Trophoblast cell (in vitro differentiated cells and primary cell): Measurements from ENCODE around the gene CCL11. TPM values are rescaled to one million over a fixed set of nuclear protein-coding genes. Genes with fewer than 3 reads are reported as not detected.

Experiments used
- DNase-seq, 2 donors: peaks; one replicate each; pipeline ENCODE4 v3.0.0-alpha.2; 2016
- H2AFZ ChIP-seq: 2 replicates; pipeline ENCODE4 v1.6.1; 2013; ENCODE audit warnings: low read length, moderate library complexity, mild to moderate bottlenecking; ENCODE audit not compliant: insufficient read depth, poor library complexity
- H2AK5ac ChIP-seq: 2 replicates; pipeline ENCODE4 v1.6.1; 2013; ENCODE audit warnings: mild to moderate bottlenecking, low read length
- H2BK120ac ChIP-seq: 2 replicates; pipeline ENCODE4 v1.6.1; 2013; ENCODE audit warnings: low read length, mild to moderate bottlenecking, moderate library complexity; ENCODE audit not compliant: insufficient read depth, poor library complexity
- H2BK12ac ChIP-seq: 2 replicates; pipeline ENCODE4 v1.6.1; 2013; ENCODE audit warnings: mild to moderate bottlenecking, low read length, moderate library complexity
- H2BK5ac ChIP-seq: 2 replicates; pipeline ENCODE4 v1.6.1; 2013; ENCODE audit warnings: low read length, low read depth, moderate library complexity, mild to moderate bottlenecking; ENCODE audit not compliant: poor library complexity
- H3K14ac ChIP-seq: 2 replicates; pipeline ENCODE4 v1.6.1; 2013; ENCODE audit warnings: mild to moderate bottlenecking, low read length
- H3K18ac ChIP-seq: 2 replicates; pipeline ENCODE4 v1.6.1; 2013; ENCODE audit warnings: mild to moderate bottlenecking, low read length
- H3K23ac ChIP-seq: 2 replicates; pipeline ENCODE4 v1.6.1; 2013; ENCODE audit warnings: low read length
- H3K27ac ChIP-seq: 2 replicates; pipeline ENCODE4 v1.5.1; 2013; ENCODE audit warnings: low read depth, mild to moderate bottlenecking, inconsistent platforms, low read length, moderate library complexity
- H3K27me3 ChIP-seq: 2 replicates; pipeline ENCODE4 v1.6.1; 2013; ENCODE audit warnings: inconsistent platforms, mild to moderate bottlenecking, low read length, moderate library complexity; ENCODE audit not compliant: insufficient read depth
- H3K36me3 ChIP-seq, 2 experiments: 1 replicate in 1 of 2; 2 replicates in 1 of 2; pipeline ENCODE4 v1.6.1; 2013; ENCODE audit warnings: low read length in 2 of 2, mild to moderate bottlenecking in 2 of 2, moderate library complexity in 1 of 2; ENCODE audit not compliant: insufficient read depth in 2 of 2, control insufficient read depth in 1 of 2
- H3K4ac ChIP-seq: 2 replicates; pipeline ENCODE4 v1.6.1; 2013; ENCODE audit warnings: low read depth, mild to moderate bottlenecking, low read length, moderate library complexity
- H3K4me1 ChIP-seq, 2 experiments: 1 replicate in 1 of 2; 2 replicates in 1 of 2; pipeline ENCODE4 v1.6.1; 2013; ENCODE audit warnings: low read length in 2 of 2, mild to moderate bottlenecking in 2 of 2, moderate library complexity in 1 of 2; ENCODE audit not compliant: insufficient read depth in 2 of 2, control insufficient read depth in 1 of 2
- H3K4me2 ChIP-seq: 2 replicates; pipeline ENCODE4 v1.6.1; 2013; ENCODE audit warnings: inconsistent platforms, mild to moderate bottlenecking, low read length, moderate library complexity
- H3K4me3 ChIP-seq: 2 replicates; pipeline ENCODE4 v1.5.1; 2013; ENCODE audit warnings: mild to moderate bottlenecking, low read depth, low read length, inconsistent platforms
- H3K79me1 ChIP-seq: one replicate; pipeline ENCODE4 v1.6.1; 2013; ENCODE audit warnings: low read length
- H3K79me2 ChIP-seq: 2 replicates; pipeline ENCODE4 v1.6.1; 2013; ENCODE audit warnings: low read length, mild to moderate bottlenecking; ENCODE audit not compliant: control insufficient read depth, insufficient read depth, poor library complexity
- H3K9ac ChIP-seq: 2 replicates; pipeline ENCODE4 v1.6.1; 2013; ENCODE audit warnings: mild to moderate bottlenecking, low read length
- H3K9me3 ChIP-seq: 2 replicates; pipeline ENCODE4 v1.6.1; 2013; ENCODE audit warnings: low read depth, mild to moderate bottlenecking, control low read depth, inconsistent platforms, low read length; ENCODE audit not compliant: insufficient read depth
- H4K12ac ChIP-seq: 2 replicates; pipeline ENCODE4 v1.6.1; 2013; ENCODE audit warnings: low read depth, mild to moderate bottlenecking, low read length, moderate library complexity
- H4K8ac ChIP-seq: 2 replicates; pipeline ENCODE4 v1.6.1; 2013; ENCODE audit warnings: low read depth, mild to moderate bottlenecking, low read length, moderate library complexity
- H4K91ac ChIP-seq: one replicate; pipeline ENCODE4 v1.6.1; 2013; ENCODE audit warnings: low read depth, mild to moderate bottlenecking, low read length, moderate library complexity
- WGBS: extraction: QIAGEN DNeasy Blood & Tissue Kit; methylation state at CpG from one replicate; pipeline ENCODE4 v1.1.7; 2013; ENCODE audit warnings: missing lambda C conversion rate; ENCODE audit not compliant: insufficient read length, insufficient coverage; ENCODE audit errors: extremely low coverage; 5-methylcytosine and 5-hydroxymethylcytosine counted together
- polyA plus RNA-seq: library from polyadenylated mRNA; stranded (reverse); fragments of 200-250 nt; gene quantifications from 2 replicates; pipeline ENCODE4 v1.2.3, GENCODE V29; 2013

The CCL11 gene
- not detected in 2 replicates for polyA plus RNA-seq

- H2AFZ ChIP-seq, result no peak within 1 kb of the TSS
- H4K12ac ChIP-seq, result no peak within 1 kb of the TSS
- H3K79me1 ChIP-seq, result no peaks in the 10 kb centered on the region
These were observed at the start of gene CCL11 for GRCh38 chr17:34285286-34285792. Gene CCL11, plus strand, starts transcription at chr17:34285742. Its CDS starts 67 bp downstream, at chr17:34285809.

DNA sequence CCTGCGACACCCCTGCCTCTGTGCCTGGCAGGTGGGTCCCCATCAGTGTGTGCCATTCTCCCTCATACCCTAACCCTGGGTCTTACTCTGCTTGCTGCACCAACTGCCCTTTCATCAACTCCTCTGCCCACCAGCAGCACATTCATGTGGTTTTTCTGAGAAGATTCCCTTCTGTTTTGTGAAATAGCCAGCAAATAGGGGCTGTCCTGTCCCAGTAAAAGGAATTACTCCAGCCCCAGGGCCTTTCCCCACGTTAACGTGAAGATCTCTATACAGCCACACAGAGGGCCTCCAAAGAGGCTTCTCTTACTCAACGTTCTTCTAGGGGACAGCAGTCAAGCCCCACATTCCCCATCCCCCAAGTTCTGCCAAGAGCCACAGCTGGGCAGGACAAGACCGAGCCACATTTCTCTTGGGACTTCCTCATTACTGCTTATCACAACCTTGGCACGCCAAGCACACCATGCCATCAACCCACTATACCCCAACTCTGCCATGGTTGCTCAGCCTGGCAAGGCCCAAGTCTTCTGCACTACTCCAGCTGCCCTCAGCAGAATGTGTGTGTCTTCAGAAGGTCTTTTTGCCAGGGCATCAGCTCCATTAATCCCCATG lies 49.2 kb upstream of the CCL11 start:
- no peak overlapping the region for H2AK5ac ChIP-seq
- H4K91ac ChIP-seq, result peak overlapping the region; percentile 2
- no peak overlapping the region for H2BK120ac ChIP-seq
- no peaks in the 10 kb centered on the region for H3K27me3 ChIP-seq
- no peak for DNase-seq
- H3K79me2 ChIP-seq, result no peaks in the 10 kb centered on the region
- no peak overlapping the region for H3K4me3 ChIP-seq
- no peak overlapping the region for H3K27ac ChIP-seq
- H3K79me1 ChIP-seq, result no peaks in the 10 kb centered on the region
- no peak overlapping the region for H4K12ac ChIP-seq
- no peak overlapping the region for H2BK5ac ChIP-seq
- H4K8ac ChIP-seq, result no peak overlapping the region
- H3K4me2 ChIP-seq, result no peak overlapping the region
- H3K4me1 ChIP-seq, result peaks cover 0 to 5% of the 10 kb centered on the region in 2 experiments
- H3K4ac ChIP-seq, result no peak overlapping the region
- H2BK12ac ChIP-seq, result no peak overlapping the region
- WGBS, result no CpG with 5 or more reads among the region's 6 CpGs
- no peak overlapping the region for H3K14ac ChIP-seq
- no peaks in the 10 kb centered on the region for H3K9me3 ChIP-seq
- no peak overlapping the region for H3K18ac ChIP-seq
- no peaks in the 10 kb centered on the region for H3K36me3 ChIP-seq
- no peak overlapping the region for H3K23ac ChIP-seq
- no peak overlapping the region for H2AFZ ChIP-seq
- no peak overlapping the region for H3K9ac ChIP-seq

More at GRCh38 chr17:34285286-34285792, at the start of gene CCL11:
- H4K91ac ChIP-seq, result no peak within 1 kb of the TSS
- H3K9me3 ChIP-seq, result peaks cover 2% of the 10 kb centered on the region
- no peak within 1 kb of the TSS for H2BK5ac ChIP-seq
- H3K14ac ChIP-seq, result no peak within 1 kb of the TSS
- H3K4me3 ChIP-seq, result no peak within 1 kb of the TSS
- DNase-seq, result no peak
- no peaks in the 10 kb centered on the region for H3K79me2 ChIP-seq
- no peak within 1 kb of the TSS for H3K9ac ChIP-seq
- H3K4ac ChIP-seq, result no peak within 1 kb of the TSS
- no peak within 1 kb of the TSS for H2AK5ac ChIP-seq
- no peak within 1 kb of the TSS for H2BK12ac ChIP-seq
- no CpG with 5 or more reads among the region's 4 CpGs for WGBS
- no peaks in the 10 kb centered on the region for H3K36me3 ChIP-seq
- H3K18ac ChIP-seq, result no peak within 1 kb of the TSS
- H3K27ac ChIP-seq, result no peak within 1 kb of the TSS
- H3K4me1 ChIP-seq, result no peaks in the 10 kb centered on the region
- no peak within 1 kb of the TSS for H2BK120ac ChIP-seq
- H3K27me3 ChIP-seq, result no peaks in the 10 kb centered on the region
- H3K4me2 ChIP-seq, result no peak within 1 kb of the TSS
- H4K8ac ChIP-seq, result no peak within 1 kb of the TSS
- H3K23ac ChIP-seq, result no peak within 1 kb of the TSS

DNA sequence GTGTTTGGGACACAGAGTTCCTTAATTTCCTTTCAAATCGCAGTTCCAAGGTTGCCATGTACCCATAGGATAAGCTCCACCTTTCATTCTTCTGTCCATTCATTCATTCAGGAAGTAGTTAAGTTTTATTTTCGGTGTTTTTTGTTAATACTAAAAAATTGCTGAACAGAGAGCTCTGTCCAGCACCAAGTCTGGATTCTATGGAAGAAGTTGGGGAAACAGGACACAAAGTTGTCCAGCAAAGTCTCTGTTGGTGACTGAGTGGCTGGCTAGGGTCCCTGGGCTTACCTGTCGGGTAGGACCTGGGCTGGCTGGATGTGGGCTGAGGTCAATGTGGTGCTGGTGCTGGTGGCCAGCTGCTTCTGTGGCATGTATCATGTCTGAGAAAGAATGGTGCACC lies 48.1 kb upstream of the CCL11 start:
- H2BK12ac ChIP-seq, result no peak overlapping the region
- no peak overlapping the region for H3K4ac ChIP-seq
- no peak overlapping the region for H2BK5ac ChIP-seq
- no peak overlapping the region for H4K12ac ChIP-seq
- H3K9me3 ChIP-seq, result no peaks in the 10 kb centered on the region
- no peak overlapping the region for H2BK120ac ChIP-seq
- no peak overlapping the region for H3K14ac ChIP-seq
- H2AK5ac ChIP-seq, result no peak overlapping the region
- no peak for DNase-seq
- H3K23ac ChIP-seq, result no peak overlapping the region
- H3K9ac ChIP-seq, result no peak overlapping the region
- H3K4me1 ChIP-seq, result peaks cover 0 to 5% of the 10 kb centered on the region in 2 experiments
- H3K79me2 ChIP-seq, result no peaks in the 10 kb centered on the region
- no peaks in the 10 kb centered on the region for H3K27me3 ChIP-seq
- H3K79me1 ChIP-seq, result no peaks in the 10 kb centered on the region
- no peak overlapping the region for H3K4me3 ChIP-seq
- H2AFZ ChIP-seq, result no peak overlapping the region
- H4K91ac ChIP-seq, result no peak overlapping the region
- WGBS, result no CpG with 5 or more reads among the region's 3 CpGs
- H3K27ac ChIP-seq, result no peak overlapping the region
- H4K8ac ChIP-seq, result no peak overlapping the region
- H3K18ac ChIP-seq, result no peak overlapping the region
- H3K36me3 ChIP-seq, result no peaks in the 10 kb centered on the region
- no peak overlapping the region for H3K4me2 ChIP-seq

GRCh38 chr17:34241062-34241461 lies 44.5 kb upstream of the CCL11 start:
- Histone ChIP-seq H4K91ac (no peak overlapping the region), H3K9me3 (no peaks in the 10 kb centered on the region), H4K12ac (no peak overlapping the region), H4K8ac (no peak overlapping the region), H2AFZ (no peak overlapping the region), H3K4me2 (no peak overlapping the region), H3K79me2 (no peaks in the 10 kb centered on the region), H3K79me1 (no peaks in the 10 kb centered on the region), H2BK5ac (no peak overlapping the region), H3K4ac (no peak overlapping the region), H2BK120ac (no peak overlapping the region), H3K14ac (no peak overlapping the region), H3K4me1 (peaks cover 0 to 5% of the 10 kb centered on the region in 2 experiments), H3K36me3 (no peaks in the 10 kb centered on the region), H3K27me3 (no peaks in the 10 kb centered on the region), H3K4me3 (no peak overlapping the region), H3K23ac (no peak overlapping the region), H3K18ac (no peak overlapping the region), H2BK12ac (peak overlapping the region; percentile 41), H3K9ac (no peak overlapping the region), H2AK5ac (no peak overlapping the region), H3K27ac (no peak overlapping the region)
- WGBS, result no CpG with 5 or more reads among the region's 4 CpGs
- no peak for DNase-seq
